DOHH2 (cell line): Measurements from ENCODE around the gene TOGARAM2.

ENCODE experiments used
- H3F3A ChIP-seq: fragments of 200-600 bp; sonication (generic), shearing (Covaris generic); 2 replicates; pipeline ENCODE4 v1.6.0; 2016; ENCODE audit warnings: antibody characterized with exemption, mild to moderate bottlenecking; ENCODE audit not compliant: control insufficient read depth, insufficient read depth
- H3K27ac ChIP-seq: fragments of 200-600 bp; sonication (generic); 2 replicates; pipeline ENCODE4 v1.5.1; 2014; ENCODE audit warnings: low read depth, mild to moderate bottlenecking, low read length, moderate library complexity
- H3K27me3 ChIP-seq: fragments of 200-600 bp; sonication (generic); 2 replicates; pipeline ENCODE4 v1.6.1; 2014; ENCODE audit warnings: mild to moderate bottlenecking, low read length, mixed read lengths; ENCODE audit not compliant: control insufficient read depth
- H3K36me3 ChIP-seq: fragments of 200-600 bp; sonication (generic); 2 replicates; pipeline ENCODE4 v1.6.1; 2014; ENCODE audit warnings: mild to moderate bottlenecking, low read length, moderate library complexity, mixed read lengths; ENCODE audit not compliant: control insufficient read depth
- H3K4me1 ChIP-seq: fragments of 200-600 bp; sonication (generic); 2 replicates; pipeline ENCODE4 v1.6.1; 2014; ENCODE audit warnings: mild to moderate bottlenecking, low read length, mixed read lengths; ENCODE audit not compliant: control insufficient read depth
- H3K4me2 ChIP-seq: fragments of 200-600 bp; sonication (generic); 2 replicates; pipeline ENCODE4 v1.6.0; 2014; ENCODE audit warnings: mild to moderate bottlenecking, low read length, moderate library complexity
- H3K4me3 ChIP-seq: fragments of 200-600 bp; sonication (generic); 2 replicates; pipeline ENCODE4 v1.5.1; 2014; ENCODE audit warnings: mild to moderate bottlenecking, low read length, mixed read lengths
- H3K79me2 ChIP-seq: fragments of 200-600 bp; sonication (generic); 2 replicates; pipeline ENCODE4 v1.6.1; 2014; ENCODE audit warnings: mild to moderate bottlenecking, low read length, mixed read lengths; ENCODE audit not compliant: control insufficient read depth
- H3K9me2 ChIP-seq: fragments of 200-600 bp; sonication (generic); replicated peaks from 2 replicates; pipeline ENCODE4 v1.6.1; 2014; ENCODE audit warnings: mild to moderate bottlenecking, low read length, mixed read lengths; ENCODE audit not compliant: control insufficient read depth
- H3K9me3 ChIP-seq: fragments of 200-600 bp; sonication (generic); 2 replicates; pipeline ENCODE4 v1.6.1; 2014; ENCODE audit warnings: antibody characterized with exemption, low read length, mixed read lengths; ENCODE audit not compliant: control insufficient read depth, insufficient read depth
- H4K20me1 ChIP-seq: fragments of 200-600 bp; sonication (generic); 2 replicates; pipeline ENCODE4 v1.6.0; 2014; ENCODE audit warnings: low read depth, mild to moderate bottlenecking, antibody characterized with exemption, low read length, moderate library complexity; ENCODE audit not compliant: control insufficient read depth, insufficient read depth
- EZH2phosphoT487 ChIP-seq: fragments of 200-600 bp; sonication (generic); IDR thresholded peaks from 2 replicates; pipeline ENCODE4 v1.6.1; 2017; ENCODE audit warnings: borderline replicate concordance, mild to moderate bottlenecking, antibody characterized with exemption, low read length, moderate library complexity, mixed read lengths
- TF ChIP-seq, protein P1 (sequence below): fragments of 200-600 bp; sonication (generic); IDR thresholded peaks from one replicate; pipeline ENCODE4 v1.5.1; 2014; ENCODE audit warnings: antibody characterized with exemption, mild to moderate bottlenecking, low read depth, low read length; ENCODE audit not compliant: poor library complexity, severe bottlenecking

TOGARAM2 gene

DNA sequence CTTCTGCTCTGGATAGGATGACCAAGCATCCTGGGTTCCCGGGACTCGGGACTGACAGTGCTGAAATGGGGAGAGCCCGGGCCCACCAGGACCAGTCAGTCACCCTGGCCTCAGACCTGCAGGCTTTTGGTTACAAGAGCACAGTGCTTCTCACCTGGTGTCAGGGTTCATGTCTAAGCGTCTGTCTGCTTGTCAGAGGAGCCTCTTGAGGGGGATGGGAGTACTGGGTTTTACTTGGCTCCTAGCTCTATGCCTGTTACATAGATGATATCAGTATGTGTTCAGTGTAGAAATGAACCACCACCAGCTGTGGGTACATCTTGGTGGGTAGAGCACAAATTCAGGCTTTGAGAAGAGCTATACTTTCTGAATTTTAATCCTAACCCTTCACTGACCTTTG lies 63.4 kb downstream of the TOGARAM2 start:
- Histone ChIP-seq H3K79me2 (no peaks in the 10 kb centered on the region), H3K9me3 (no peaks in the 10 kb centered on the region), H3K27ac (no peak overlapping the region), H4K20me1 (no peaks in the 10 kb centered on the region), H3K27me3 (peaks cover 3% of the 10 kb centered on the region; the same call in 1 of the 2 replicates), H3F3A (no peaks in the 10 kb centered on the region), H3K9me2 (no peaks in the 10 kb centered on the region), H3K4me3 (no peak overlapping the region), H3K36me3 (no peaks in the 10 kb centered on the region), H3K4me2 (no peak overlapping the region), H3K4me1 (no peaks in the 10 kb centered on the region)
- no peak for TF ChIP-seq EZH2phosphoT487
- TF ChIP-seq, protein P1, sequence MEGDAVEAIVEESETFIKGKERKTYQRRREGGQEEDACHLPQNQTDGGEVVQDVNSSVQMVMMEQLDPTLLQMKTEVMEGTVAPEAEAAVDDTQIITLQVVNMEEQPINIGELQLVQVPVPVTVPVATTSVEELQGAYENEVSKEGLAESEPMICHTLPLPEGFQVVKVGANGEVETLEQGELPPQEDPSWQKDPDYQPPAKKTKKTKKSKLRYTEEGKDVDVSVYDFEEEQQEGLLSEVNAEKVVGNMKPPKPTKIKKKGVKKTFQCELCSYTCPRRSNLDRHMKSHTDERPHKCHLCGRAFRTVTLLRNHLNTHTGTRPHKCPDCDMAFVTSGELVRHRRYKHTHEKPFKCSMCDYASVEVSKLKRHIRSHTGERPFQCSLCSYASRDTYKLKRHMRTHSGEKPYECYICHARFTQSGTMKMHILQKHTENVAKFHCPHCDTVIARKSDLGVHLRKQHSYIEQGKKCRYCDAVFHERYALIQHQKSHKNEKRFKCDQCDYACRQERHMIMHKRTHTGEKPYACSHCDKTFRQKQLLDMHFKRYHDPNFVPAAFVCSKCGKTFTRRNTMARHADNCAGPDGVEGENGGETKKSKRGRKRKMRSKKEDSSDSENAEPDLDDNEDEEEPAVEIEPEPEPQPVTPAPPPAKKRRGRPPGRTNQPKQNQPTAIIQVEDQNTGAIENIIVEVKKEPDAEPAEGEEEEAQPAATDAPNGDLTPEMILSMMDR, result no peak

DNA sequence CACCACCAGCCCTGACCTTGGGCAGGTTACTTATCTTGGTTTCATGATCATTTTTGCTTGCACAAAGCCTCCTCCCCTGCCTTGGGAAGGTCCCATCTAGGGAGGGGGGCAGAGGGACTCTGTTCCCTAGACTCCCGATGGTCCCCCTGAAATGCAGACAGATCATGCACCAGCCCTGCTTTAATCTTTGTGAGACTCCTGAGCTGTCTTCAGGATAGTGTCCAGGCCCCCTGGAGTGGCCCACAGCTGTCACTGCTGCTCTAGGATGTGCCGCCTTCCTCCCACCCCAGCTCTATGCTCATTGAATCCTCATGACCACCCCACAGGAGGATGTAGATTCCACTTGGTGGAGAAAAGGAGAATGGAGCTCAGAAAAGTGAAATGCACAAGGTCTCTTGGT lies 65.2 kb downstream of the TOGARAM2 start:
- no peaks in the 10 kb centered on the region for H3K9me2 ChIP-seq
- H3K27ac ChIP-seq, result no peak overlapping the region
- no peaks in the 10 kb centered on the region for H3F3A ChIP-seq
- H4K20me1 ChIP-seq, result no peaks in the 10 kb centered on the region
- H3K27me3 ChIP-seq, result no peaks in the 10 kb centered on the region
- no peaks in the 10 kb centered on the region for H3K4me1 ChIP-seq
- no peaks in the 10 kb centered on the region for H3K79me2 ChIP-seq
- no peak overlapping the region for H3K4me3 ChIP-seq
- H3K9me3 ChIP-seq, result no peaks in the 10 kb centered on the region
- TF ChIP-seq, protein P1, result no peak
- no peak for TF ChIP-seq EZH2phosphoT487
- H3K36me3 ChIP-seq, result no peaks in the 10 kb centered on the region
- H3K4me2 ChIP-seq, result no peak overlapping the region

DNA sequence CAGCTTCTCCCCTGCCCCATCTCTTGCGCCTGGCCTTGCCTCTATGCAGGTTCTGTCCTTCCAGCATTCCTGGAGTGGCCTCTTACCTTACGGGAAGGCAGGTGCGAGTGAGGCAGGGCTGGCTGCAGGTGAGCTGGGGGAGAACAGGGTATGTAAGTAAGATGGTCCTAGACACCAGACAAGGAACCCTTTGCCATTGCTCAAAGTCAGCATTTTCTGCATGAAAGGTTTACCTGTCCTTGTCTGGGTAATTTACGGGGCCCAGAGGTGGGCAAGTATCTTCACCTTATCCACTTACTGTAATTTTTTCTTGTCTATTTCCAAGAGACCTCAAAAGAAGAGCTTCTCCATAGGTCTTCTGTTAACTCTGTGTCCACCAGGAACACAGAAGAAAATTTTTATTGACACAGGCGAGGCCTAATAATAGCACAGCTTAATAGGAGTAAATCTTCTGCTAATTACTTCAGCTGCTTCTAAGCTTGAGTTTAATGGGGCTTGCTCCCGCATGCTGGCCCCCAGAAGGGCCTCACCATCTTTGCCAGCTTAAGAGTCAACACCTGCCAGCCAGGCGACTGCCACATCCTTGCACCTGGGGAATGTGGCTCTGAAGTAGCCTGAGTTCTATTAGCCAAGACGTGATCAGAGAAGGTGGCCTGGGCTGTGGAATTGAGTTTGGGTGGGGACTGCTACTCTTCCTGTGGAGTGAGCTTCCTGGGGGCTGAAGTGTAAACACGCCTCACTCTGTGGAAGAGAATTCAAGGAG lies 66.2 kb downstream of the TOGARAM2 start:
- no peaks in the 10 kb centered on the region for H4K20me1 ChIP-seq
- H3F3A ChIP-seq, result no peaks in the 10 kb centered on the region
- no peaks in the 10 kb centered on the region for H3K79me2 ChIP-seq
- H3K9me2 ChIP-seq, result no peaks in the 10 kb centered on the region
- H3K27ac ChIP-seq, result no peak overlapping the region
- TF ChIP-seq, protein P1, result no peak
- TF ChIP-seq EZH2phosphoT487, result no peak
- H3K9me3 ChIP-seq, result no peaks in the 10 kb centered on the region
- H3K27me3 ChIP-seq, result no peaks in the 10 kb centered on the region
- H3K4me2 ChIP-seq, result no peak overlapping the region
- no peak overlapping the region for H3K4me3 ChIP-seq
- H3K36me3 ChIP-seq, result no peaks in the 10 kb centered on the region
- H3K4me1 ChIP-seq, result no peaks in the 10 kb centered on the region
